ENCODE measurements around the gene TEAD1.

The TEAD1 gene

GRCh38 chr11:12679471-12679870 lies 5.2 kb downstream of the TEAD1 start:
- H3K4me1 ChIP-seq (ENCODE audit: insufficient read depth, low read length) = peaks cover 80% of the 10 kb centered on the region
- no peak overlapping the region for H3K9ac ChIP-seq (ENCODE audit: low read depth, low read length)
- H3K27me3 ChIP-seq (ENCODE audit: insufficient read depth, low read length) = peaks cover 6% of the 10 kb centered on the region; the same call in 1 of the 2 replicates
- no peaks in the 10 kb centered on the region for H3K9me3 ChIP-seq (ENCODE audit: insufficient read depth, low read depth, low read length)
- peak overlapping the region; percentile 44 for H3K4me3 ChIP-seq (ENCODE audit: low read length)
- peak overlapping the region; percentile 94; the same call in 1 of the 2 replicates for H3K27ac ChIP-seq (ENCODE audit: low read depth, low read length)
- peaks cover 8% of the 10 kb centered on the region for H3K36me3 ChIP-seq (ENCODE audit: insufficient read depth, low read length)

GRCh38 chr11:12680246-12680939 lies 6.2 kb downstream of the TEAD1 start:
- peak overlapping the region; percentile 94 for H3K27ac ChIP-seq (ENCODE audit: low read depth, low read length)
- under 1% methylated on average over 21 of the region's 21 CpGs for WGBS
- peaks cover 12% of the 10 kb centered on the region; the same call in 1 of the 2 replicates for H3K27me3 ChIP-seq (ENCODE audit: insufficient read depth, low read length)
- peaks cover 90% of the 10 kb centered on the region for H3K4me1 ChIP-seq (ENCODE audit: insufficient read depth, low read length)
- peak overlapping the region; percentile 44 for H3K4me3 ChIP-seq (ENCODE audit: low read length)
- H3K9me3 ChIP-seq (ENCODE audit: insufficient read depth, low read depth, low read length) = no peaks in the 10 kb centered on the region
- peaks cover 8% of the 10 kb centered on the region for H3K36me3 ChIP-seq (ENCODE audit: insufficient read depth, low read length)
- peak overlapping the region; percentile 57; the same call in 1 of the 2 replicates for H3K9ac ChIP-seq (ENCODE audit: low read depth, low read length)

GRCh38 chr11:12680940-12681258 lies 6.7 kb downstream of the TEAD1 start:
- Histone ChIP-seq H3K27ac (ENCODE audit: low read depth, low read length) (peak overlapping the region; percentile 94), H3K36me3 (ENCODE audit: insufficient read depth, low read length) (peaks cover 8% of the 10 kb centered on the region), H3K9ac (ENCODE audit: low read depth, low read length) (peak overlapping the region; percentile 50; the same call in 1 of the 2 replicates), H3K4me3 (ENCODE audit: low read length) (peak overlapping the region; percentile 44), H3K27me3 (ENCODE audit: insufficient read depth, low read length) (peaks cover 17% of the 10 kb centered on the region; the same call in 1 of the 2 replicates), H3K4me1 (ENCODE audit: insufficient read depth, low read length) (peaks cover 93% of the 10 kb centered on the region), H3K9me3 (ENCODE audit: insufficient read depth, low read depth, low read length) (no peaks in the 10 kb centered on the region)
- WGBS = 12% methylated on average over 2 of the region's 2 CpGs

GRCh38 chr11:12681466-12681865 lies 7.2 kb downstream of the TEAD1 start:
- Histone ChIP-seq H3K9ac (ENCODE audit: low read depth, low read length) (no peak overlapping the region; the same call in 1 of the 2 replicates), H3K9me3 (ENCODE audit: insufficient read depth, low read depth, low read length) (no peaks in the 10 kb centered on the region), H3K4me3 (ENCODE audit: low read length) (peak overlapping the region; percentile 44; the same call in 1 of the 2 replicates), H3K4me1 (ENCODE audit: insufficient read depth, low read length) (peaks cover 90% of the 10 kb centered on the region), H3K36me3 (ENCODE audit: insufficient read depth, low read length) (peaks cover 8% of the 10 kb centered on the region), H3K27me3 (ENCODE audit: insufficient read depth, low read length) (peaks cover 17% of the 10 kb centered on the region; the same call in 1 of the 2 replicates), H3K27ac (ENCODE audit: low read depth, low read length) (peak overlapping the region; percentile 94)
- WGBS = 86% methylated on average over 4 of the region's 4 CpGs

GRCh38 chr11:12682288-12682687 lies 8.1 kb downstream of the TEAD1 start:
- peaks cover 92% of the 10 kb centered on the region for H3K4me1 ChIP-seq (ENCODE audit: insufficient read depth, low read length)

GRCh38 chr11:12682737-12683500 lies 8.7 kb downstream of the TEAD1 start:
- Histone ChIP-seq H3K4me1 (ENCODE audit: insufficient read depth, low read length) (peaks cover 91% of the 10 kb centered on the region), H3K4me3 (ENCODE audit: low read length) (no peak overlapping the region)
- 86% methylated on average over 10 of the region's 10 CpGs for WGBS

More at GRCh38 chr11:12682288-12682687, 8.1 kb downstream of the TEAD1 start:
- WGBS = 76% methylated on average over 8 of the region's 8 CpGs
- Histone ChIP-seq H3K9me3 (ENCODE audit: insufficient read depth, low read depth, low read length) (no peaks in the 10 kb centered on the region), H3K4me3 (ENCODE audit: low read length) (no peak overlapping the region), H3K27ac (ENCODE audit: low read depth, low read length) (no peak overlapping the region), H3K27me3 (ENCODE audit: insufficient read depth, low read length) (peaks cover 24% of the 10 kb centered on the region; the same call in 1 of the 2 replicates), H3K36me3 (ENCODE audit: insufficient read depth, low read length) (peaks cover 8% of the 10 kb centered on the region), H3K9ac (ENCODE audit: low read depth, low read length) (no peak overlapping the region)

GRCh38 chr11:12683874-12684273 lies 9.7 kb downstream of the TEAD1 start:
- Histone ChIP-seq H3K36me3 (ENCODE audit: insufficient read depth, low read length) (no peaks in the 10 kb centered on the region; the same call in 1 of the 2 replicates), H3K9me3 (ENCODE audit: insufficient read depth, low read depth, low read length) (no peaks in the 10 kb centered on the region), H3K27ac (ENCODE audit: low read depth, low read length) (peak overlapping the region; percentile 17; the same call in 1 of the 2 replicates), H3K9ac (ENCODE audit: low read depth, low read length) (no peak overlapping the region), H3K27me3 (ENCODE audit: insufficient read depth, low read length) (peaks cover 34% of the 10 kb centered on the region; the same call in 1 of the 2 replicates), H3K4me3 (ENCODE audit: low read length) (no peak overlapping the region), H3K4me1 (ENCODE audit: insufficient read depth, low read length) (peaks cover 91% of the 10 kb centered on the region)
- 76% methylated on average over 5 of the region's 5 CpGs for WGBS

More at GRCh38 chr11:12682737-12683500, 8.7 kb downstream of the TEAD1 start:
- H3K36me3 ChIP-seq (ENCODE audit: insufficient read depth, low read length) = peaks cover 1% of the 10 kb centered on the region; the same call in 1 of the 2 replicates
- no peak overlapping the region for H3K9ac ChIP-seq (ENCODE audit: low read depth, low read length)
- H3K9me3 ChIP-seq (ENCODE audit: insufficient read depth, low read depth, low read length) = no peaks in the 10 kb centered on the region
- peaks cover 26% of the 10 kb centered on the region; the same call in 1 of the 2 replicates for H3K27me3 ChIP-seq (ENCODE audit: insufficient read depth, low read length)
- no peak overlapping the region for H3K27ac ChIP-seq (ENCODE audit: low read depth, low read length)

- peak overlapping the region; percentile 17; the same call in 1 of the 2 replicates for H3K27ac ChIP-seq (ENCODE audit: low read depth, low read length)
- no peaks in the 10 kb centered on the region for H3K9me3 ChIP-seq (ENCODE audit: insufficient read depth, low read depth, low read length)
- H3K4me1 ChIP-seq (ENCODE audit: insufficient read depth, low read length) = peaks cover 91% of the 10 kb centered on the region
- no peaks in the 10 kb centered on the region; the same call in 1 of the 2 replicates for H3K36me3 ChIP-seq (ENCODE audit: insufficient read depth, low read length)
- H3K4me3 ChIP-seq (ENCODE audit: low read length) = no peak overlapping the region
- H3K27me3 ChIP-seq (ENCODE audit: insufficient read depth, low read length) = peaks cover 37% of the 10 kb centered on the region; the same call in 1 of the 2 replicates
- H3K9ac ChIP-seq (ENCODE audit: low read depth, low read length) = no peak overlapping the region
- 44% methylated on average over 4 of the region's 4 CpGs for WGBS
Observed at GRCh38 chr11:12684315-12684714, 10.1 kb downstream of the TEAD1 start.

- no peak overlapping the region for H3K4me3 ChIP-seq (ENCODE audit: low read length)
- WGBS = 77% methylated on average over 1 of the region's 1 CpG
- H3K9me3 ChIP-seq (ENCODE audit: insufficient read depth, low read depth, low read length) = no peaks in the 10 kb centered on the region
- H3K27ac ChIP-seq (ENCODE audit: low read depth, low read length) = no peak overlapping the region; the same call in 1 of the 2 replicates
- peaks cover 90% of the 10 kb centered on the region for H3K4me1 ChIP-seq (ENCODE audit: insufficient read depth, low read length)
- H3K9ac ChIP-seq (ENCODE audit: low read depth, low read length) = no peak overlapping the region
- peaks cover 37% of the 10 kb centered on the region; the same call in 1 of the 2 replicates for H3K27me3 ChIP-seq (ENCODE audit: insufficient read depth, low read length)
- no peaks in the 10 kb centered on the region; the same call in 1 of the 2 replicates for H3K36me3 ChIP-seq (ENCODE audit: insufficient read depth, low read length)
Observed at GRCh38 chr11:12684816-12685215, 10.6 kb downstream of the TEAD1 start.

- Histone ChIP-seq H3K4me1 (ENCODE audit: insufficient read depth, low read length) (peaks cover 87% of the 10 kb centered on the region), H3K9me3 (ENCODE audit: insufficient read depth, low read depth, low read length) (no peaks in the 10 kb centered on the region), H3K4me3 (ENCODE audit: low read length) (no peak overlapping the region), H3K27ac (ENCODE audit: low read depth, low read length) (no peak overlapping the region), H3K9ac (ENCODE audit: low read depth, low read length) (no peak overlapping the region), H3K27me3 (ENCODE audit: insufficient read depth, low read length) (peaks cover 37% of the 10 kb centered on the region; the same call in 1 of the 2 replicates), H3K36me3 (ENCODE audit: insufficient read depth, low read length) (no peaks in the 10 kb centered on the region; the same call in 1 of the 2 replicates)
- 92% methylated on average over 3 of the region's 3 CpGs for WGBS
Observed at GRCh38 chr11:12685229-12685628, 11.0 kb downstream of the TEAD1 start.

All from HUES64 (cell line).